NCI-H748 (cell line): ENCODE data around the gene TTC39B.

Source experiments
- DNase-seq: peaks from one replicate; lab custom pipeline; 2025; ENCODE audit not compliant: unreplicated experiment; lab: John Stamatoyannopoulos, UW

Gene TTC39B

DNA sequence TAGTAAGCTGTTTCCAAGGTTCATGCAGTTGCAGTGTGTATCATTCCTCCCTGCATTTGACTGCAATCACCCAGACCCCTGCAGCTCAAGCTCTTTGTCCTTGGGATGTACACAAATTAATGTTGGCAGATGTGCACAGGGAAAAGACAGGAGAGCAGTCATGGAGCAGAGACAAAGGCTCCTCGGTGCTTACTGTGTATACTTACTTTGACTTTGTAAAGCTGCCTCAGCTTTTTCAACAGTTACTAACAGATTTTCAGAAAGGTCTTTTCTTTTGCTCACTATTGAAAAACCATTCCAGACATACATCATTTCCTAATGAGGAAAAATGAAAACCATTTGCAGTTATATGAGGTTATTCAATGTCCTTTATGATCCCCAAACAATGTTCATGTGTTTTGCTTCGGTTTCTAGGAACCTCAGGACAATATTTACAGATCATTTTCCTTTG, 124.9 kb downstream of the TTC39B start:
- DNase-seq, result peak; percentile 99

DNA sequence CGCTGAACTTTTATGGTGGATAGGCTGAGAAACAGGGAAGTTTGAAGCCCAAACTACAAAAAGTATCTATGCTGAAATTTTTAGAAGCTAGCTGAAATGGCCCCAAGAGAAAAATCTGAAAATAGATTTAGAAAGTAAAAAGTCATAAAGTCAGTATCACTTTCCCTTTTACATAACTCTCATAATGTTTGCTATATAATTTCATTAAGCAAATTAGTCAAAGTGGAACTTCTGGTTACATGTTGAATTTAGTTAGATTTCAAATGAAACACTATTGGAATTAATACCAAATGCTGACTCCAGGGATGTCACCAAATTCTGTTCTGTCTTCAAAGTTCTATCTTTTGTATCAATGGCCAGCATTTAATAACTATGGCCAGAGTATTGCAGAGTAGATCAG, 126.9 kb downstream of the TTC39B start:
- DNase-seq, result no peak

DNA sequence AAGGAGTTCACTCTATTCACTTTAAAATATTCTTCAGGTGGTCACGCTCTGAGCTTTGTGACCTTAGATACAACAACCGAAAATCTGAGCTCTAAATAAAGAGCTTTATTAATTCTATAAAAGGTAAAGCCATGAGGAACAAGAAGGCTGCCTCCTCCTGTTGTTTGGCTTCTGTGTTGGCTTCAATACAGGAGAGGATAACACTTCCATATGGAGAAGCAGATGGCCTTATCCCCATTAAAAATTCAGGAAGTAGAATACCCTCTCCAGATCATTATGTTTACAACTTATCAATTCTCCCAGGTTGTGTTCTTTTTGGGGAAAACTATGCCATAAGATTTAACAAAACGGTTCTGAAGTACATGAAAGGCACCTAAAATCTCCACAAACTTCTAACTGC, 128.4 kb downstream of the TTC39B start:
- no peak for DNase-seq

DNA sequence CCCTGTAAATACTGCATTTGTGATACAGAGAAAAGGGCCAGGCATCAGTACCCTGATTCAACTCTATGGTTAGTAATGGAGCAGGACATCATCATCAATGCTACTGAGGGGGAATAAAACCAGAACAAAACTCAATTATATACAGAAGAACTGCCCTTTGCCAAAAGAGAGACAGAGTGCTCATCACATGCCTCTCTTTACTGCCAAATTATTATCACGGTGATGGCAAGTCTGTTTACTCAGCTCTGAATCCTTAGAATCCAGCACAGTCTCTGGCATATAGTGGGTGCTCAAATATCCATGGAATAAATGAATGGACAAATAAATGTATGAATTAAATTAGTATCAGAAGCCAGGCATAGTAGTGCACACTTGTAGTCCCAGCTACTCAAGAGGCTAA, 130.2 kb downstream of the TTC39B start:
- DNase-seq, result no peak

DNA sequence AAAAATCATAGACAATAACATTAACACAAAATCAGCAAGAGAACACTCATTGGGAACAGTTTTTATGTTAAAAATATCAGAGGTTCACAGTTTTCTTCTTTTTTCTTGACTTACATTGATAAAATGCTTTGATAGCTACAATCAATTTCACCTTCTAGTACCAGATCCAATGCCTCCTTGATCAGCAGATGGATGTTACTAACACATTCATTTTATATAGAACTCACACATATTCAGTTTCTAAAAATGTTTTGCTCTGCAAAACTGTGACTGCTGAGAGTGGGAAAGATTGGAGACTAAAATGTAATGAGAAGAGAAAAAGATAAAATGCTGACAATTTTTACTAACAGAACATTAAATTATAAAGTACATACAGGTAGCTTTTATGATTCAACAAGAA, 143.1 kb downstream of the TTC39B start:
- DNase-seq, result no peak

DNA sequence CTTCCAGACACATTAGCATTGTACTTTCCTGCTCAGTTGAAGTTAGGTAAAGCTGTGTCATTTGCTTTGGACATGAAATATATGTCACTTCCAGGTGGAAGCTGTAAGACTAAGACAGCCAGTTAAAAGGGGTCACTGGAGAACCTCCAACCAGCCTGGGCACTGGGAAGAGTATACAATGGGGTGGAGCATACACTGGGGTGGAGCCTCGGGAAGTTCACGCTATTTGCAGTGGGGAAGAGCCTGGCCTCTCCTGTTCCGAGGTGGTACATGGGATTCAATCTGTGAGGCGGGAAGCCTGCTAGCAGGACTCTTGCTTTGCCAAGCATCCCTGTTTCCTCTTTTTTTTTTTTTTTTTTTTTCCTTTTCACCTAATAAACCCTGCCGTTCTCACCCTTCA, 145.3 kb downstream of the TTC39B start:
- no peak for DNase-seq

DNA sequence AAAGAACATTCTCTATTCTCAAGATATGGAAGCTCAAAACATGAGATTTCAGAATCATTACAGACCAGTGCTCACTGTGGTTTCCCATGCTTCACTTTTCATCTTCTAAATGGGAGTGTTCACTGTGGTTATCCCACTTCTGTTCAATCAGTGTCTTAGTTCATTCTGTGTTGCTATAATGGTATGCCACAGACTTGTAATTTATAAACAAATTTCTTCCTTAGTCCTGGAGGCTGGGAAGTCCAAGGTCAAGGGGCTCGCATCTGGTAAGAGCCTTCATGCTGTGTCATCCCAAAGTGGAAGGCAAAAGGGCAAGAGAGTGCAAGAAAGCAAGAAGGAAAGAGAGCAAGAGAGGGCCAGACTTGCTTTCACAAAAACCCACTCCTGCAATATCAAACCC, 146.3 kb downstream of the TTC39B start:
- no peak for DNase-seq

DNA sequence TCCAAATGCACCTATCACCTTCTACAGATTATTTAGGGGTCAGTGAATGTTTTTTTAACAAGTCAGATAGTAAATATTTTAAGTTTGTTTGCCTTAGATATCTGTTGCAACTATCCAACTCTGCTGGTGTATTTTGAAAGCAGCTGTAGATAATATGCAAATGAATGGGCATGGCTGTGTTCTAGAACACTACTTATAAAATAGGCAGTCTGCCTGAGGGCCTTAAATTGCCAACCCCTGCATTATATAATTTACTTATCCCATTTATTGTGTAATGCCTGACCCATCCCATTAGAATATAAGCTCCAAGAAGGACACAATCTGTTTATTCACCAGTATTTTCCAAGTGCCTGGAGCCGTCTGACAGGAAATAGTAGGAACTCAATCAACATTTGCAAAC, 149.0 kb downstream of the TTC39B start:
- DNase-seq, result no peak

DNA sequence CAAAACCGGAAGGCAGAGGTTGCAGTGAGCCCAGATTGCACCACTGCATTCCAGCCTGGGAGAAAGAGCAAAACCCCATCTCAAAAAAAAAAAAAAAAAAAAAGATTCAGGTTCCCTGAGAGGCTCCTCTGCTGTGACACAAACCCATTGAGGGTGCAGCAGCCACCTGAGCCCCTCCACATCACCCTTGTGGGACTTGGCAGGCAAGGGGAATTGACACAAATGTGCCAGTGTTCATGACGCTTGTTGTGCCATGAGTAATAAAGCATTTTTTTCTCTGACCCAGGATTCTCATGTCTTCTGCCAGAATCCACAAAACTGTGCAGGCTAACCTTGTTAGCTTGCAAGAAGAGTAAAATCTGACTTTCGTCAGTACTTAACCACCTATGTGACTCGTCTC, 149.6 kb downstream of the TTC39B start:
- no peak for DNase-seq

DNA sequence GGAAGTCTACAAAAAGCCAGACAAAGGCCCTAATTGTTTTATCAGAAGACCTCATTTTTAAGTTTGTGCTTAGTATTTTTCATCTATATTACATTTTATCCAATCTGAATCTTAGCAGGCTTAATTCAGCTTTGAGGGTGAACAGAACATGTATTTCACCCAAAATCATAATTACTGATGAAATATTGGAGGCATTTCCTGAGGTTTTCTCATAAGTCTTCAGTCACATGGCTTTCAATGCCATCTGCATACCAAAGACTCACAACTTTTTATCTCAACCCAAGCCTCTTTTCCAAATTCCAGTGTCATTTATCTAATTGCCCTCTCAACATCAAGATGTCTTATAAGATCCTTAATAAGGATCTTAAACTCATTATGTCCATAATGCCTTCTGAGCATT, 150.8 kb downstream of the TTC39B start:
- no peak for DNase-seq

DNA sequence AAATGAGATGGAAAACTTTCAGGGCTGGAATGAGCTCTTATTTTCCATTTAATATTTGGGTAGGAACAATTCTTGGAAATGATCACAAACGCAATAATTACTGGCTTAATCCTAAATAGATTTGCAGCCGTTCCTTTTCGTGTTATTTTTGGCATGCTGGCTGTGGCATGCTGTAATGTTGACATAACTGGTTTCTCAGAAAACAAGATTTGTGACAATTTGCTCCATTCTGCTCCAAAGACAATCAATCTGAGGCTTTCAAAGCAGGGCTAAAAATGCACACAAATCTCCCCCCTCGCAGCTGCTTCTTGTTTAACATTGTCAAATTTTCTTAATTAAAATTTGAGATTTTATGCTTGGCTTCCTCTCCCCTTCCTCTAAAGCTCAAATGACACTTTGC, 151.2 kb downstream of the TTC39B start:
- peak; percentile 28 for DNase-seq

DNA sequence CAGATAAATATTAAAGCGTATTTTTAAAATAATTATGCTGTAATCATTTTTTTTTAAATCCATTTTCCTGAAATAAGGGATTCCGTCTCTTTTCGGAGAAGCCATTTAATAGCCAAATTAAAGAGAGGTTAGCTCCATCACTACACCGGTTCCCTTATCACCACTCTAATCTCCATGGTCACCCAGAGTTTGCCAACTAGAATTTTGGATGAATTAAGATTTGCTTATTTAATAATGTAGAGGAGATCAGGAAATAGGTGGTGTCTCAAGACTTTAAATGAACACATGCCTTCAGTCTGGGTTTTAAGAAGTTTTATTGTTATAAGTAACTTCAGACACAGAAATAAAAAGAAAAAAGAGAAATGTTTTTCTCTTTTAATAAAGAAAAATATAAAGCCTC, 151.7 kb downstream of the TTC39B start:
- DNase-seq, result no peak

DNA sequence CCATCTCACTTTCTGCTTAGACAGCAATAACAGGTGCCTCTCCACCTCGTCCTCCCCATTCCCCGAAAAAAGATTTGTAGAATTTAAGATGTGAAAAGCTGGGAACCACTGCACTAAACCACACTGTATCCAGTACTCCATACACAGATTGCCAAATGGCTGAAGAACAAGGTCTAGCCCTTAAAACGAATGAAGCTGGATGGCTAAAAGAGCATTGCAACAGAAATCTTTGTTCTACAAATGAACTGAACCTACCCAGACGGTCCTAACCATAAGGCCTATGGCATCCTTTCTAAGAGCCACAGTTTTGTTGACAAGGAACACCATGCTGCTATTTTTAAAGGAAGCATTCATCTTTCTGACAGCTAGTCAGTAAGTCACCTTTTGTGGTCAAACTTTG, 152.3 kb downstream of the TTC39B start:
- no peak for DNase-seq

DNA sequence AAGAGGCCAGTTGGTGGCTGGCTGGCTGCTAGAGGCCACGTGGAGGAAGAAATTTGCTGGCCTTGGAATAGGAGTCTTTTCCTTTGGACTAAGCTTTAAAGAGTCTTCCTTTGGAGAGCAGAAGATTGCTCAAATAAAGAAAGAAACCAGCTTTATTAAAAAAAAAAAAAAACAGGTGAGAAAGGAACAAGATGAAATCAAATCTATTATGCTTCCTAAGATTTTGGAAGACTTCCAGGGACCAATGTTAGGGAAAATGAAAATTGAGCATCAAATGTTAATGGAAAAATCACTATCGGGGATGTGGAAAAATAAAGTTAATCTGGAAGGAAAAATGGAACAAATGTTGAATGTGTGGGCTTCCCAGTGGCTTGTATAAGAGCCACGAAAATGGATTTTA, 153.1 kb downstream of the TTC39B start:
- DNase-seq, result no peak

DNA sequence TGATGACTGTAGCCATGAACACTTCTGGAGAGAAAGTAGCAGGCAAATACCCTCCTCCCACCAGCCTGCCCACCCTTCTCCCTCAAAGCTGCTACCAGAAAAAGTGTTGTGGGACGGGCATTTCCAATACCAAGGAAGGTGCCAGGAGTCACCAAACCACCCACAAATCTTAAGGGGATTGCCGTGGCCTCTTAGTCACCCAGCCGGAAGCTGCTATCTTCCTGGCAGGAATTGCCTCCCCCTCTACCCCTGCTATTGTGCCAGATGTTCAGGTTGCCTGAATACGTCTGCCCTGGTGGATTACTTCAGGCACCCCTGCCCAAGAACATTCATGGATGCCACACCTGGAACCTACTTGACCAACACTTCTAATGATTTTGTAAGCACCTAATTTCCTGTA, 156.1 kb downstream of the TTC39B start:
- DNase-seq, result no peak

DNA sequence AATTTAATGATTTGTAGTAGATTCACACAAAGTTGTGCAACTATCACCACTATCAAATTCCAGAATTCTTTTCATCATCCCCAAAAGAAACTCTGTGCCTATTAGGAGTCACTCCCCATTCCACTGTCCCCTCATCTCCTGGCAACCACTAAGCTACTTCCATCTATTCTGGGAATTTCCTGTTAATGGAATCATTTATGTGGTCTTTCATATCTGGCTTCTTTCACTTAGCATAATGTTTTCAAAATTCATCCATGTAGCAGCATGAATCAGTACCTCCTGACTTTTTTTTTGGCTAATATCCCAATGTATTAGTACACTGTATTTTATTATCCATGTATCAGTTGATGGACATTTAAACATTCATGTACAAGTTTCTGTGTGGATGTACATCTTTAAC, 157.6 kb downstream of the TTC39B start:
- DNase-seq, result no peak

DNA sequence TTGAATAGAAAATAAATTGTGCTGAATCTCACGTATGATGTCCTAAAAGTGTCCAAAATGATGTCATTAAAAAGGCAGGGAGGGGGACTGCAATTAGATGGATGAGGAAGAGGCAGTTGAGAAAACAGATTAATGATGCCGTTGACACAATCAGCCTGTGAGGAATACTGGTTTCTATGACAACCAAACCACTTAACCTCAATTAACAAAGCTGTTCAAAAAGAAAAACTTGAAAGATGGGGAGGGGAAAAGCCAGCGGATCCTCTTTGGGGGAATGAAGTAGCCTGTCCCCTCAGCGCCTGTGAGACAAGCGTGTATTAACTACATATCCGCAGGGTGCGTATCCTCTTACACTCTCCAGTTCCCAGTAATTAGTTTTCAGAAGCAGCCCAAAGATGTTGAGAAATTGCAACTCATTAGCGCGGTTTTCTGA, 160.7 kb downstream of the TTC39B start:
- DNase-seq, result peak; percentile 98

DNA sequence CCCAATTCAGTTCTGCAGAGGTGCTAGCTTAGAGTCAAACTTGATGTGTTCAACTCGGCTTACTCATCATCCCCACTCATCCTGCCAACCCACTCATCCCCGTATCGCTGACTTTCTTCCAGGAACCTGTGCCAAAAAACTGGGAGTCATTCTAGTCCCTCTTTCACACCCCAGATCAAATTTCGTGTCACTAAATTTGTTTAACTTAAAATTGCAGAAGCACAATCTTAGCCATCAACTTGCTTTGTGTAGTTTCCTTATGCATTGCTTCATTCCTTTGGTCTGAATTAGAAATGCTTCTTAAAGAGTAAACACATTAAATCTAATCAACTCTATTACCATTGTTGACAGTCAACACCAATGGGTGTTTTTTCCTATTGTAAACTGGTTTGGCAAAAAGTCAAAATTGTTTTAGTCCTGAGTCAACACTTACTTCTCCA, 162.4 kb downstream of the TTC39B start:
- DNase-seq, result peak; percentile 84

DNA sequence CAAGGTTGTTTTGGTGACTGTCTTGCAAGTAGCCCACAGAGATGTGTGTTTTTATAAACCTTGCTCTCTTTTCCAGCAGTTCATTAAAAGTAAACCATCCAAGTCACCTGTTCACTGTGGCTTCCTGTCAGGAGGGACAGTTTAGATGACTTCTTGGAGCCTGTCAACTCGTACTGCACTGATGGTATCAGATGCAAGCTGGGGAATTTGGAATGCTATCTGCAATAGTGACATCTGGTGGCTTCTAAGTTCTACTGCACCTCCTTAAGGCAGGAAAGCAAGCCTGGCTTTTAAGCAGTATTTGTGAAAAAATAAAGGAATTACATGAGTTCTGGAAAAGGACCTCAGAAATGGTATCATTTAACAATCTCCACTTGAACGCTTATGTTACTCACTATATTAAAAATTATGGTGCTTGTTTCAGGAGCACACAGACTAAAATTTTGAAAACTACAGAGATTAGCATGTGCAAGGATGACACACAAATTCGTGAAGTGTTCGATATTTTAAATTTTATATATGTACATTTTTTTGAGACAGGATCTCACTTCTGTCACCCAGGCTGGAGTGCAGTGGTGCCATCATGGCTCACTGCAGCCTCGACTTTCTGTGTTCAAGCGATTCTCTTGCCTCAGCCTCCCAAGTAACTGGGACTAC, 164.0 kb downstream of the TTC39B start:
- DNase-seq, result peak; percentile 71

DNA sequence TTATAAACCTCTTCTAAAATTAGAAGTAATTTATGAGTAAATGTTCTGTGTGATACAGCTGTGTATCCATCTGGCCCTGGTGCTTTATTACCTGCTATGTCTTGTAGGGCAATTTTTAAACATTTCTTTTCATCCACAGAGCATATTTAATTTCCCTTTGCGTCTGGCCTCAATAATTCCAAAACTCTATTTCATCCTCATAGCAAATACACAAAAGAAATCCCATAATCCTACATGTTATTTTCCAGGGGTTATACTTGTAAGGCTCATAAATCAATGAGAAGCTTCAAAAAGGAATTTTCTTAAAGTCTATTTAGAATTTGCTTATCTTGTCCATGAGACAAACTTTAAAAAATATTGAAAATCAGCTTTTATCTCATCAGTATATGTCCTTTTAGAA, 167.0 kb downstream of the TTC39B start:
- no peak for DNase-seq

DNA sequence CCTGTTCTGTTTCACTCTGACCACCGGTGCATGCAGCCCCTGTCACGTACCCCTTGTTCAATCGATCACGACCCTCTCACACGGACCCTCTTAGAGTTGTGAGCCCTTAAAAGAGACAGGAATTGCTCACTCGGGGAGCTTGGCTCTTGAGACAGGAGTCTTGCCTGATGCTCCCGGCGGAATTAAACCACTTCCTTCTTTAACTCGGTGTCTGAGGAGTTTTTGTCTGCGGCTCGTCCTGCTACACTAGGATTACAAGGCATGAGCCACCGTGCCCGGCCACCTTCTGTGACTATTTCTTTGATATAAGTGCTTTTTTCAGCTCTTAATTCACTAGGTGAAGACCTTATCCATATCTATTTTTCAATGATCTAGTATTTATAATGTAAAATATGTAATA, 167.5 kb downstream of the TTC39B start:
- no peak for DNase-seq

DNA sequence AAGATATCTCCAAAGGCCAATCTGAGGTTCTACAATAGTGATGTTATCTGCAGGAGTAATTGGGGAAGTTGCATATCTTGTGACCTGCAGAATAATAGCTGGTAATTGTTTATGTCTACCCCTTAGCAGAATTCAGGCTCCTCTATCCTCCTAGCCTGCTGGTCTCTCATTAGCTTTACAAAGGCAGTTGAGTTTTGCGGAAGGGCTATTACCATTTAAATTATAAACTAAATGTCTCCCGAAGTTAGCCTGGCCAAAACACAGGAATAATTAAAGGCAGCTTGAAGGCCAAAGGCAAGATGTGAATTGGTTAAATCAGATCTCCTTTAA, 168.7 kb downstream of the TTC39B start:
- DNase-seq, result no peak

DNA sequence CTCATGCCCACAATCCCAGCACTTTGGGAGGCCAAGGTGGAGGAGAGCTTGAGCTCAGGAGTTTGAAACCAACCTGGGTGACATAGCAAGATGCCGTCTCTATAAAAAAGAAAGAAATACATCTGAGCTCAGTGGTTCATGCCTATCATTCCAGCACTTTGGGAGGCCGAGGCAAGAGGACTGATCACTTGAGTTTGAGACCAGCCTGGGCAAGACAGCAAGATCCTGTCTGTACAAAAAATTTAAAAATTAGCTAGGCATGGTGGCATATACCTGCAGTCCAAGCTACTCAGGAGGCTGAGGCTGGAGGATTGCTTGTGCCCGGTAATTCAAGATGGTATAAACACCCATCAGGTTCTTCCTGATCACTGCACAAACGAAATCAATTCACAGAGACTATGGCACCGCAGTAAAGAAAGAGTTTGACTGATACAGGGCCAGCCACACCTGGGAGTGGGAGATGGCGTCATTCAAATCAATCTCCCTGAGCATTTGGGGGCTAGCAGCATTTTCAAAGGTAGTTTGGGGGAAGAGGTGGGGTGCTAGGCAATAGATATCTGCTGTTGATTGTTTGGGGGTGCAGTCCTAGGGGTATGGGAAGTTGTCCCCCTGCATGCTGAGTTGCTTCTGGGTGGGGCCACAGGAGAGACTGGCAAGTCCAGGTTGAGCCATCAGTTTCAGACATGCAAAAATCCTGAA, 169.2 kb downstream of the TTC39B start:
- DNase-seq, result no peak
